AG09319 (cell line): ENCODE results near the gene AKNA.

Experiments used
- DNase-seq: peaks from one replicate; pipeline ENCODE4 v3.0.0-alpha.2; 2010; ENCODE audit warnings: low read depth; ENCODE audit errors: extremely low read depth
- TF ChIP-seq, protein P1 (sequence below): IDR thresholded peaks from 2 replicates; pipeline ENCODE4 v1.5.1; 2011; ENCODE audit warnings: low read depth, mild to moderate bottlenecking, inconsistent platforms, low read length, moderate library complexity

The AKNA gene

DNA sequence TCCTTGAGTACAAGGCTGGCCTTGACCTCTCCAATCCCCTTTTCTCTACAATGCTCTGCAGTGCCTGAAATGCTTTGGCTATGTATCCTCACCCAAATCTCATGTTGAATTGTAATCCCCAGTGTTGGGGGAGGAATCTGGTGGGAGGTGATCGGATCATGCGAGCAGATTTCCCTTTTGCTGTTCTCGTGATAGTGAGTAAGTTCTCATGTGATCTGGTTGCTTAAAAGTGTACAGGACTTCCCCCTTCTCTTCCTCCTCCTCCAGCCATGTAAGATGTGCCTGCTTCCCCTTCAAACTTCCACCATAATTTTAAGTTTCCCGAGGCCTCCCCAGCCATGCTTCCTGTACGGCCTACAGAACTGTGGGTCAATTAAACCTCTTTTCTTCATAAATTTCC is 28.5 kb upstream of the AKNA start:
- no peak for DNase-seq
- TF ChIP-seq, protein P1, sequence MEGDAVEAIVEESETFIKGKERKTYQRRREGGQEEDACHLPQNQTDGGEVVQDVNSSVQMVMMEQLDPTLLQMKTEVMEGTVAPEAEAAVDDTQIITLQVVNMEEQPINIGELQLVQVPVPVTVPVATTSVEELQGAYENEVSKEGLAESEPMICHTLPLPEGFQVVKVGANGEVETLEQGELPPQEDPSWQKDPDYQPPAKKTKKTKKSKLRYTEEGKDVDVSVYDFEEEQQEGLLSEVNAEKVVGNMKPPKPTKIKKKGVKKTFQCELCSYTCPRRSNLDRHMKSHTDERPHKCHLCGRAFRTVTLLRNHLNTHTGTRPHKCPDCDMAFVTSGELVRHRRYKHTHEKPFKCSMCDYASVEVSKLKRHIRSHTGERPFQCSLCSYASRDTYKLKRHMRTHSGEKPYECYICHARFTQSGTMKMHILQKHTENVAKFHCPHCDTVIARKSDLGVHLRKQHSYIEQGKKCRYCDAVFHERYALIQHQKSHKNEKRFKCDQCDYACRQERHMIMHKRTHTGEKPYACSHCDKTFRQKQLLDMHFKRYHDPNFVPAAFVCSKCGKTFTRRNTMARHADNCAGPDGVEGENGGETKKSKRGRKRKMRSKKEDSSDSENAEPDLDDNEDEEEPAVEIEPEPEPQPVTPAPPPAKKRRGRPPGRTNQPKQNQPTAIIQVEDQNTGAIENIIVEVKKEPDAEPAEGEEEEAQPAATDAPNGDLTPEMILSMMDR, result no peak

- TF ChIP-seq, protein P1, result no peak
Observed at GRCh38 chr9:114414346-114414745, 26.6 kb upstream of the AKNA start.

GRCh38 chr9:114413861-114414301 is 26.1 kb upstream of the AKNA start:
- TF ChIP-seq, protein P1, result no peak
- no peak for DNase-seq

More at GRCh38 chr9:114414346-114414745, 26.6 kb upstream of the AKNA start:
- DNase-seq, result no peak

DNA sequence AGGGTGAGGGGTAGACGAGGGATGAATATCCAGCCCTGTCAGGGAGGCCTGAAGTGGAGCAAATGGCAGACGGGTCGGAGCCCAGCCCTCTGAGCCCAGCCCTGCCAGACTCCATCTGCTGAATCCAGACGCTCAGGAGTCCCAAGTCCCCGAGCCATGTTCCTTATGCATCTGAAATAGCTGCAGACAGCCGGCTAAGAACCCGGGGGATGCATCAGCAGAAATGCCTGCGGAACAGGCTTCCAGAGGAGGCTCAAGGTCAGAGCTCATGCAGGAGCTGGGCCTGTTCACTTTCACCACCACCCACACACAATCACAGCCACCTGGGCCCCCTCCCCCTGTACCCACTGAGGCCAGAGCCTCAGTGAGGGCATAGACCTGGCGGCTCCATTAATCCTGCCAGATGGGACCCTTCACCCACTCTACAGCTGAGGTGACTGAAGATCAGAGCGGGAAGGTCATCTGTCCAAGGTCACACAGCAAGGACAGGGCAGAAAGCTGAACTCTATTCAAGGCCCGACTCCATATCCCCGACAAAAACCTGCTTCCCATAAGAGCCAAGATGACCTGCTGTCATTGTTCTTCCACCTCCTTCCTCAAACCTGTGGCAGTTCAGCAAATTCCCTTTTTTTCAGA is 24.4 kb upstream of the AKNA start:
- TF ChIP-seq, protein P1, result no peak
- no peak for DNase-seq

GRCh38 chr9:114411452-114411851 is 23.7 kb upstream of the AKNA start:
- TF ChIP-seq, protein P1, result no peak
- DNase-seq, result no peak

DNA sequence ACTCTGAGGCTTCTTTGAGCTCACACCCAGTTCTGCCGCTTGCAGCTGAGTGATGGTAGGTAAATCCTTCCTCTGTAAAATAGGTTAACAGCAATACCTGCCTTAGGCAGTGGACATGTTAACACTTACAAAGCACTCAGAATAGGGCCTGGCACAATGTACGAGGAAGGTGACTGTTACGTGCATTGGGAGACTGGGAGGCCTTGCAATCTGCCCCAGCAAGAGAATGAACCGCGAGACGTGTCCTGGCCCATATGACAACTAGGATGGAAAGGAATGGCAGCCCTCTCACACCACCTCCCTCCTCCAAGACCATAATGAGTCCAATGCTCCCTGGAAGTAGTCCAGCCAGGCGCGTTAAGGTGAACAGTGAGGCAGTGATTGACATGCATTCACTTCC is 23.1 kb upstream of the AKNA start:
- TF ChIP-seq, protein P1, result no peak
- DNase-seq, result no peak

DNA sequence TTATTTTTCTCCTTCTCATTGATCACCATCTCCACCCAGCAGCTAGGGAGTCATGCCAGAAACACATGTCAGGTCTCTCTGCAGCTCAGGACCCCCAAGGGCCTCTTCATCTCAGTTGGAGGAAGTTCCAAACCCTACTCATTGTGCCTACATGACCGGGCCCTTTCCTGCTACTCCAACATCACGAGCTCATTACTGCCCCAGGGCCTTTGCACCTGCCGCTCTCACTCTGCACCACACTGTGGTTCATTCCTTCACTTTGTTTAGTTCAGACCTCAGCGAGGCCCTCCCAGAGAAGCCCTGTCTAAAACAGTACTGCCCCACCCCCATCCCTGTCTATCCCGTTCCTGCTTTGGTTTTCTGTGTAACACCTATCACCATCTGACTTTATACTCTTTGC is 22.1 kb upstream of the AKNA start:
- TF ChIP-seq, protein P1, result no peak

More for the DNA sequence above, 22.1 kb upstream of the AKNA start:
- no peak for DNase-seq
